WI38 (cell line): ENCODE measurements around the gene CHAC1.

Experiments used
- H3K4me3 ChIP-seq: 2 replicates; pipeline ENCODE4 v1.5.1; 2011; ENCODE audit warnings: low read depth, mild to moderate bottlenecking, control low read depth, low read length
- TF ChIP-seq, protein P1 (sequence below): IDR thresholded peaks from 2 replicates; pipeline ENCODE4 v1.5.1; 2012; ENCODE audit warnings: low read depth, mild to moderate bottlenecking, control low read depth, low read length

CHAC1 gene

GRCh38 chr15:40941068-40941527 is 12.2 kb upstream of the CHAC1 start:
- TF ChIP-seq, protein P1, sequence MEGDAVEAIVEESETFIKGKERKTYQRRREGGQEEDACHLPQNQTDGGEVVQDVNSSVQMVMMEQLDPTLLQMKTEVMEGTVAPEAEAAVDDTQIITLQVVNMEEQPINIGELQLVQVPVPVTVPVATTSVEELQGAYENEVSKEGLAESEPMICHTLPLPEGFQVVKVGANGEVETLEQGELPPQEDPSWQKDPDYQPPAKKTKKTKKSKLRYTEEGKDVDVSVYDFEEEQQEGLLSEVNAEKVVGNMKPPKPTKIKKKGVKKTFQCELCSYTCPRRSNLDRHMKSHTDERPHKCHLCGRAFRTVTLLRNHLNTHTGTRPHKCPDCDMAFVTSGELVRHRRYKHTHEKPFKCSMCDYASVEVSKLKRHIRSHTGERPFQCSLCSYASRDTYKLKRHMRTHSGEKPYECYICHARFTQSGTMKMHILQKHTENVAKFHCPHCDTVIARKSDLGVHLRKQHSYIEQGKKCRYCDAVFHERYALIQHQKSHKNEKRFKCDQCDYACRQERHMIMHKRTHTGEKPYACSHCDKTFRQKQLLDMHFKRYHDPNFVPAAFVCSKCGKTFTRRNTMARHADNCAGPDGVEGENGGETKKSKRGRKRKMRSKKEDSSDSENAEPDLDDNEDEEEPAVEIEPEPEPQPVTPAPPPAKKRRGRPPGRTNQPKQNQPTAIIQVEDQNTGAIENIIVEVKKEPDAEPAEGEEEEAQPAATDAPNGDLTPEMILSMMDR, result no peak
- peak overlapping the region; percentile 29 for H3K4me3 ChIP-seq

- TF ChIP-seq, protein P1, result no peak
- peak overlapping the region; percentile 45 for H3K4me3 ChIP-seq
These were observed 11.5 kb upstream of the CHAC1 start for GRCh38 chr15:40941528-40942336.

- TF ChIP-seq, protein P1, result no peak
- H3K4me3 ChIP-seq, result peak overlapping the region; percentile 45
These were observed 10.9 kb upstream of the CHAC1 start for GRCh38 chr15:40942337-40942854.

DNA sequence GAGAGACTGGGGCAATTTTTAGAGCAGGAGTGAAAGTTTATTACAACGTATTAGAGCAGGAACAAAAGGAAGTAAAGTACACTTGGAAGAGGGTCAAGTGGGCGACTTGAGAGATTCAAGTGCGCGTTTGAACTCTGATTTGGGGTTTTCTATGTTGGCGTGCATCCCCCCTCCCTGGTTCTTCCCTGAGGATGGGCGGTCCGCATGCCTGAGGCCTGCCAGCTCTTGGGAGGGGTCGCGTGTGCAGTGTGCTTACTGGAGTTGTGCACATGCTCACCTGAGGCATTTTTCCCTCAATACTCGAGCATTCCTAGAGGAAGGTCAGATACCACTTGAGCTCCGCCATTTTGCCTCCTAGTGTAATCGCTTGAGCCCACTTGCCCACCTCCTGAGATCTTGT is 10.4 kb upstream of the CHAC1 start:
- no peak overlapping the region for H3K4me3 ChIP-seq
- TF ChIP-seq, protein P1, result no peak

GRCh38 chr15:40943764-40944365 is 9.4 kb upstream of the CHAC1 start:
- TF ChIP-seq, protein P1, result no peak
- H3K4me3 ChIP-seq, result no peak overlapping the region

GRCh38 chr15:40944510-40945296 is 8.6 kb upstream of the CHAC1 start:
- TF ChIP-seq, protein P1, result no peak
- no peak overlapping the region for H3K4me3 ChIP-seq
